ENCODE results near the gene CCNI. TPM values are rescaled to one million over a fixed set of nuclear protein-coding genes. Genes with fewer than 3 reads are reported as not detected.

CCNI gene
- total and polyA plus RNA-seq, 2 experiments from 2014 or later, result 121 to 166 TPM

DNA sequence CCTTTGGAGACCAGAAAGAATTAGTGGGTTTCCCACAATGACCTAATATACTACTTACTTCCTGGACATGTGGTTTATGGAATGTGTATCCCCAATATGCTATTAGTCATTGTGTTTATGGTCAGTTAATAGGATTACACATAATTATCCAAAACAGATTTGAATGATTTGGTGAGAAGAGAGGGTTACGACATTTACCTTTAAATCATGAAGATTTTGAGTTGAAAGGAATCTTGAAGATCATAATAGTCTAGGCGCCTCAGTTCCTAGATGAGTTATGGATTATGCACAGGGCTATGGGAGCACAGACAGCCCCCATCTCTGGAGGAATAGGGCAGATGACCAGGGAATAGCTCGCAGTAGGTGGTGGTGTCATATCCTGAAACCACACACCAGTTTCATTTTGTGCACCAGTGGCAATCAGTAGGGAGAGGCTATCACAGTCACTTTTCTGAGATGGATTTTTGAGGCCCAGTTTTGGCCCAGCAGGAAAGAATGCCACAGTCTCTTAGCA is 64.9 kb downstream of the CCNI start:
- no peaks in the 10 kb centered on the region for H3K27me3 ChIP-seq (replicated peaks; ENCODE audit: insufficient read depth)
- H3K4me1 ChIP-seq (ENCODE audit: insufficient read depth), result peaks cover 82% of the 10 kb centered on the region
- H3K27ac ChIP-seq, result peak overlapping the region; percentile 89
- no peaks in the 10 kb centered on the region for H4K20me1 ChIP-seq (ENCODE audit: insufficient read depth)
- DNase-seq, result peak; percentile 86
- H3F3A ChIP-seq (ENCODE audit: insufficient read depth), result peaks cover 98% of the 10 kb centered on the region
- 0% methylated on average over 3 of the region's 3 CpGs for WGBS, 2 experiments (ENCODE audit: low coverage in 1 of 2, low lambda C conversion rate in 2 of 2, missing lambda C conversion rate in 2 of 2)
- in situ Hi-C loops (cut with MboI), result no loop called here
- peak overlapping the region; percentile 41 for H3K4me3 ChIP-seq
- no peak overlapping the region for H2AFZ ChIP-seq
- H3K79me2 ChIP-seq (ENCODE audit: insufficient read depth), result peaks cover 83% of the 10 kb centered on the region
- H3K4me2 ChIP-seq (ENCODE audit: unreplicated experiment), result peak overlapping the region; percentile 63
- H3K36me3 ChIP-seq (ENCODE audit: low read depth), result peaks cover 70% of the 10 kb centered on the region
- TF ChIP-seq EZH2phosphoT487 (IDR thresholded peaks at IDR 0.05; ENCODE audit: insufficient read depth, low read depth), result peak; percentile 94
- TF ChIP-seq EZH2 (IDR thresholded peaks at IDR 0.05; ENCODE audit: insufficient read depth, poor library complexity, severe bottlenecking), result no peak
- no peaks in the 10 kb centered on the region for H3K9me2 ChIP-seq (ENCODE audit: insufficient read depth)
- H3K9ac ChIP-seq, result peak overlapping the region; percentile 71
- no peaks in the 10 kb centered on the region for H3K9me3 ChIP-seq (ENCODE audit: low read depth)

DNA sequence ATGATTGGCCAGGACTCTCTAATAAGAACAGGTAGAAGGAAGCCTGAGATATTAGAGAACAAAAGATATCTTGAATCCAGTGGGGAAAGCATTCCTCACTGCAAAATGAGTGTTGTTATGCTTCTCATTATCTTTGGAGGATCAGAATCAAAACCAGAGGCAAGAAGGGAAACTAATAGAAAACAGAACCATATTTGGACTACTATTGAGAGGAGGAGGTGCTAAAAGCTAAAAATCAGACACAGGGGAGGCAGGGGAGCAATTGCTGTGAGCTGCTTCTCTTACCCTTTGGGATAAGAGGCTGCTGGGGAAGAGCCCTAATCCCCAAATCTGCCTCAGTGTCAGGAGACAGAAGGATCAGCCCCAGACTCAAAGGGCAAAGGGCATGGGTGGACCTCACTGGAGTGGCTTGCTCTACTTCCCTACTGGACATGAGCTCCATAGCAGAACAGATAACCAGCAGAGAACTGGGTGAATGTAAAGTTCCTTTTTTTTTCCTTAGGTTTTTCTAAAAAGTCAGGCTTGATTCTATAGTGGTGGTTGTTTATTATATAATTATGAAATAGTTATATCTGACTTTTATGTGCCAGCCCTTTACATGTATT is 66.2 kb downstream of the CCNI start:
- no peak for TF ChIP-seq EZH2 (IDR thresholded peaks at IDR 0.05; ENCODE audit: insufficient read depth, poor library complexity, severe bottlenecking)
- TF ChIP-seq EZH2phosphoT487 (IDR thresholded peaks at IDR 0.05; ENCODE audit: insufficient read depth, low read depth), result no peak
- H3K9me2 ChIP-seq (ENCODE audit: insufficient read depth), result no peaks in the 10 kb centered on the region
- no peaks in the 10 kb centered on the region for H3K9me3 ChIP-seq (ENCODE audit: low read depth)
- H3K27ac ChIP-seq, result peak overlapping the region; percentile 89; the same call in 1 of the 2 replicates
- H3K9ac ChIP-seq, result peak overlapping the region; percentile 71; the same call in 1 of the 2 replicates
- in situ Hi-C loops (cut with MboI), result no loop called here
- H3K4me3 ChIP-seq, result no peak overlapping the region
- H3K4me2 ChIP-seq (ENCODE audit: unreplicated experiment), result no peak overlapping the region
- no peak for DNase-seq
- H3F3A ChIP-seq (ENCODE audit: insufficient read depth), result peaks cover 98% of the 10 kb centered on the region
- H2AFZ ChIP-seq, result no peak overlapping the region
- H3K27me3 ChIP-seq (replicated peaks; ENCODE audit: insufficient read depth), result no peaks in the 10 kb centered on the region
- peaks cover 70% of the 10 kb centered on the region for H3K36me3 ChIP-seq (ENCODE audit: low read depth)
- H4K20me1 ChIP-seq (ENCODE audit: insufficient read depth), result no peaks in the 10 kb centered on the region
- H3K4me1 ChIP-seq (ENCODE audit: insufficient read depth), result peaks cover 75% of the 10 kb centered on the region
- peaks cover 87% of the 10 kb centered on the region for H3K79me2 ChIP-seq (ENCODE audit: insufficient read depth)

GRCh38 chr4:77007358-77008230 is 68.2 kb downstream of the CCNI start:
- peaks cover 70% of the 10 kb centered on the region for H3K36me3 ChIP-seq (ENCODE audit: low read depth)
- 3 to 9% methylated on average over 1 of the region's 1 CpG for WGBS, 2 experiments (ENCODE audit: low coverage in 1 of 2, low lambda C conversion rate in 2 of 2, missing lambda C conversion rate in 2 of 2)
- in situ Hi-C loops (cut with MboI), result no loop called here

GRCh38 chr4:77006753-77007353 is 68.9 kb downstream of the CCNI start:
- in situ Hi-C loops (cut with MboI), result no loop called here
- Histone ChIP-seq H3K27me3 (replicated peaks; ENCODE audit: insufficient read depth) (no peaks in the 10 kb centered on the region), H3K4me1 (ENCODE audit: insufficient read depth) (peaks cover 89% of the 10 kb centered on the region), H3K9ac (peak overlapping the region; percentile 54), H3K9me3 (ENCODE audit: low read depth) (no peaks in the 10 kb centered on the region), H3K36me3 (ENCODE audit: low read depth) (peaks cover 66% of the 10 kb centered on the region), H3K79me2 (ENCODE audit: insufficient read depth) (peaks cover 87% of the 10 kb centered on the region), H4K20me1 (ENCODE audit: insufficient read depth) (no peaks in the 10 kb centered on the region), H2AFZ (no peak overlapping the region), H3K9me2 (ENCODE audit: insufficient read depth) (no peaks in the 10 kb centered on the region), H3K27ac (peak overlapping the region; percentile 89), H3F3A (ENCODE audit: insufficient read depth) (peaks cover 98% of the 10 kb centered on the region), H3K4me3 (no peak overlapping the region), H3K4me2 (ENCODE audit: unreplicated experiment) (peak overlapping the region; percentile 1)
- TF ChIP-seq EZH2phosphoT487 (IDR thresholded peaks at IDR 0.05; ENCODE audit: insufficient read depth, low read depth) (no peak), EZH2 (IDR thresholded peaks at IDR 0.05; ENCODE audit: insufficient read depth, poor library complexity, severe bottlenecking) (no peak)
- DNase-seq, result peak; percentile 36
- WGBS, 2 experiments (ENCODE audit: low coverage in 1 of 2, low lambda C conversion rate in 2 of 2, missing lambda C conversion rate in 2 of 2), result 75 to 76% methylated on average over 4 of the region's 4 CpGs

More at GRCh38 chr4:77007358-77008230, 68.2 kb downstream of the CCNI start:
- Histone ChIP-seq H3F3A (ENCODE audit: insufficient read depth) (peaks cover 98% of the 10 kb centered on the region), H4K20me1 (ENCODE audit: insufficient read depth) (no peaks in the 10 kb centered on the region), H3K9me3 (ENCODE audit: low read depth) (no peaks in the 10 kb centered on the region), H3K79me2 (ENCODE audit: insufficient read depth) (peaks cover 87% of the 10 kb centered on the region), H3K4me2 (ENCODE audit: unreplicated experiment) (peak overlapping the region; percentile 1), H3K4me3 (0 out of 2 replicates have a peak overlapping the region, but pooled peaks have one; percentile 0), H3K9me2 (ENCODE audit: insufficient read depth) (no peaks in the 10 kb centered on the region), H2AFZ (no peak overlapping the region), H3K9ac (peak overlapping the region; percentile 54), H3K4me1 (ENCODE audit: insufficient read depth) (peaks cover 88% of the 10 kb centered on the region), H3K27ac (peak overlapping the region; percentile 89), H3K27me3 (replicated peaks; ENCODE audit: insufficient read depth) (no peaks in the 10 kb centered on the region)
- peak; percentile 80 for DNase-seq
- TF ChIP-seq EZH2phosphoT487 (IDR thresholded peaks at IDR 0.05; ENCODE audit: insufficient read depth, low read depth) (no peak), EZH2 (IDR thresholded peaks at IDR 0.05; ENCODE audit: insufficient read depth, poor library complexity, severe bottlenecking) (no peak)
